GM19043 (cell line): ENCODE data around the gene FLNA.
A peak's percentile ranks its signal among the peaks of the same experiment; 100 is the strongest.
"Not testable (repeated sequence)": the region's sequence is repeated elsewhere in the genome, so short reads cannot be mapped to it uniquely, and the experiment has no call there.

ENCODE experiments used
- ATAC-seq: cut with Tn5 transposase; IDR thresholded peaks from one replicate; pipeline ENCODE4 v1.9.1; 2021; ENCODE audit warnings: low read depth; ENCODE audit not compliant: unreplicated experiment

FLNA gene

GRCh38 chrX:154343620-154344019 lies 30.8 kb downstream of the FLNA start:
- ATAC-seq, result not testable (repeated sequence)

- ATAC-seq, result not testable (repeated sequence)
These were observed 31.4 kb downstream of the FLNA start for GRCh38 chrX:154343063-154343462.

GRCh38 chrX:154341399-154342298 lies 32.8 kb downstream of the FLNA start:
- peak; percentile 74 for ATAC-seq

DNA sequence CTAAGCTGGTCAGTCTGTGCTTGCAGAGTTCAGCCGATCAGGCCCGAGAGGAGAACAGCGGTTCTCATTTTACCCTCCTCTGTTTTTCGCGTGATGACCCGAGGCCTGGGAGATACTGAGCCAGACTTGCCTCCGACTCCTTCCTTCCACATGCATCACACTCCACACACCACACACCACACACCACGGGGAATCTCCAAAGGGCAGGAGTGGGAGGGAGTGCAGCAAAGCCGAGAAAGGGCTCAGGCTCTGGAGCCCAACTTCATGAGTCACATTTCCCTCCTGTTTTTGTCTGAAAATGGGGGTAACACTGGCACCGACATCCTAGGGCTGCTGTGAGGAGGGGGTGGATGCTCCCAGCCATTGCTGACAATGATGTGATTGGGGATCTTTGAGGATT lies 39.9 kb downstream of the FLNA start:
- no peak for ATAC-seq

DNA sequence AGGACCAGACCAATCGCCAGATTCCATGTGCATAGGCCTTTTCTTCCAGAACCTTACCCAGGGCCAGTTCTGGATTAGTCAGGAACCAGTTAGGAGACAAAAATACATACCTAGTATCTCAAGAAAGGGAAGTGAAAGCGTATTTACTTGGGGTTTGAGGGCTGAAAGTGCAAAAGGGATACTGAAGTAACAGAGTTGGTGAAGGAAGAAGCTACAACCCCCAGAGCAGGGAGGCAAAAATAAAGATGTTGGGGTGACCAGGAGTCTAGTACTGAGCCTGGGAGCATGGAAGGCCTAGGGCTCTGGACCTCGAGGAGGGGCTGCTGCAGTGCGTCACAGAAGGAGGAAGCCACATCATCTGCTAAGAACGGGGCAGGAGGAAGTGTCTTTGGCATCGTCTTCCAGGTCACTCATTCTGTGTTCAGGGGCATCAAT lies 40.6 kb downstream of the FLNA start:
- ATAC-seq, result peak; percentile 71

DNA sequence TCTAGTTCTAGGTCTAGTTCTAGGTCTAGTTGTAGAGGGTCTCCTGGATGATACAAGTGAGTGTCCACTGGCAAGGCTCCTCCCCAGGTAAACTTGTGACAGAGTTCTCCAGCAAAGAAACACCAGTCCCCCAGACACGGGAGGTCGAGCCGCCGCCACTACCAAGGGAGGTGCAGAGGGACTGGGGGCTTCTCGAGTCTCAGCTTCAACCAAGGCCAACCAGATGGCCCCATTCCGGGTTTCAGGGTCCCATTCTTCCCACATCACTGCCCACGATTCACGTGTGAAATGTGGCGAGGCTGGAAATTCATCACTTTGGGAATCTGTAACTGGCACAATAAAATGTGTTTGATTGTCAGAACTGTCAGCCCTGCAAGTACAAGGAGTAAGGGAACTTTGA lies 41.3 kb downstream of the FLNA start:
- ATAC-seq, result no peak

DNA sequence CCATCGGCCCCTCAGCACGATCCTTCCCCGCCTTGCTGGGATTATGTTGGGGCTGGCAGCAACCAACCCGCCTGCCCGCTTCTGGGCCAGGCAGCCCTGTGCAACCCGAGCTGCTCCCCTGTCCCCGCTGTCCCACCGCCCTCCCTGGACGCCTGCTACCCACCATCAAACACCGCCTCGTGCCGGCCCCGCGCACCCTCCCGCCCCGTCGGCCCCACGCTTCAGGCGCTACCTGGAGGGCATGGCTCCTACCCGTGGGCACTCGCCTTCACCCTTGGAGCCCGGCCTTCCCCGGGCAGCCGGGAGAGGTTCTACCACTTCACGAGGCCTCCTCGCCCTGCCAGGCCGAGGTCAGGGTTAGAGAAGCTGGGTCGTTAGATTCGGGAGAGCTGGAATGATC lies 41.9 kb downstream of the FLNA start:
- no peak for ATAC-seq

DNA sequence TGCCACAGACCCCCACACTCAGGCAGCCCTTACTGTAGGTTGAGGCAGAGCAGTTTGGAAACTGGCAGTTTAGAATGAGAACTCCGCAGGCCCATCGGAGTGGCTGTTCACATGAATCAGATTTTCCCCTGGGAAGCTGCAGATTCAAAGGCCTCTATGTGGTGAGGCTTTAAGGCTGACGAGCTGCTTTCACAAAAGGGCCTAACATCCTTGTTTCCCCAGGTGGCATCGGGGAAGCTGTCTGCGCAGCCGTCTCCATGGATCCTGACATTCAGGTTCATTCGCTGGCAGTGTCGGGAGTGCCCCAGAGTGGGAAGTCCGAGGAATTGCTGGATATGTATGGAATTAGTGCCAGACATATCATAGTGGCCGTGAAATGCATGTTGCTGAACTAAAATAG lies 45.1 kb downstream of the FLNA start:
- ATAC-seq, result no peak

- ATAC-seq, result no peak
These were observed 45.8 kb downstream of the FLNA start for GRCh38 chrX:154328646-154329045.

- ATAC-seq, result no peak
These were observed 47.2 kb downstream of the FLNA start for GRCh38 chrX:154327038-154327820.

GRCh38 chrX:154325541-154325940 lies 48.9 kb downstream of the FLNA start:
- ATAC-seq, result no peak

DNA sequence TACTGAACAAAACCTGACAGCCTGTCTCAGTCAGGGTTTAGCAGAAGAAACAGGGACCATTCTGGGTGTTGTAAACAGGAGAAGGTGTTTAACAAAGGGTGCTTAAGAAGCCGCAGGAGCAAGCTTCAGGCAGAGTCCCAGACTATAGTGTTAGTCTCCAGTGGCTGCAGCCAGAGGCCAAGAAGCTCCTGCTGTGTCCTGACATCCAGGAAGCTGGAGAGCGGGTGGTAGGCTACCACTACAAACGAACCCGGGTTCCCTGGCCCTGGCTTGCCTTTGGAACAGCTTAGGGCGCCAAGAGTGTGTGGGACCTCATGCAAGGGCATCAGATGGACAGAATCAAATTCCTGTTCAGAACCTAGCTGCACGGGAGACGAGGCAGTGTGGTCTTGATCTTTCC lies 50.9 kb downstream of the FLNA start:
- no peak for ATAC-seq

DNA sequence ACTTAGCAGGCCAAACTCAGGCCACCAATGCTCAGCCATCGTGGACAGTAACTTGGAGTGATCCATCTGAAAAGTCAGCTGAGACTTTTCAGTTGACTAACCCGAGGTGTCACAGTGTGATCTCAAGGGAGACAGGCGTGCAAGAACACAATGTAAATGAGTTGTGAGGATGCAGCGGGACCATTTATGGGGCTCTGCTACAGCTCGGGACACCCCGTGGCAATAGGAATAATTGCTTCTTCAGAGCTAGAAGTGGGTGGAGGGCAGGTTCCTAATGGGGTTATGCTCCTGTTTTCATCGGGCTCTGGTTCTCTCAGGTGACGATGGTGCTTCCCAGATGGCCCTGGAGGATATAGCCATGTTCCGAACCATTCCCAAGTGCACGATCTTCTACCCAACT lies 51.5 kb downstream of the FLNA start:
- ATAC-seq, result no peak

DNA sequence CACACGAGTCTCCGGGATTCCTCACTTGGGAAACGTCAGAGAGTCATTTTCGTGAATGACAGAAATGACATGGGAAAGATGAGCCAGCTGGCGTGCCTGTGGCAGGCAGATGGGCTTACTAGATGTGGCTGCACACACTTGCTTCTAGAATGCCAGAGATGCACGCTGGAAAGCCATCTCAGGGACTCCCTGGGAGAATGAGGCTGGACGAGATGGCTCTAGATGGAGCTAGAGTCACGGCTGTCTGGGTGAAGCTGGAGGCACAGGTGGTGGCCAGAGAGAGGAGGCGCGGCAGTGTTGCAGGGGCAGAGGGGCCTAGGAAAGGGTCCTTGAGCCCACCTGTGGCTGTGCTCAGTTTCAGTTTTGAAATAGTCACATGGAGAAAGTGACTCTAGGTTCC lies 52.8 kb downstream of the FLNA start:
- ATAC-seq, result no peak

GRCh38 chrX:154321152-154321551 lies 53.3 kb downstream of the FLNA start:
- ATAC-seq, result no peak

DNA sequence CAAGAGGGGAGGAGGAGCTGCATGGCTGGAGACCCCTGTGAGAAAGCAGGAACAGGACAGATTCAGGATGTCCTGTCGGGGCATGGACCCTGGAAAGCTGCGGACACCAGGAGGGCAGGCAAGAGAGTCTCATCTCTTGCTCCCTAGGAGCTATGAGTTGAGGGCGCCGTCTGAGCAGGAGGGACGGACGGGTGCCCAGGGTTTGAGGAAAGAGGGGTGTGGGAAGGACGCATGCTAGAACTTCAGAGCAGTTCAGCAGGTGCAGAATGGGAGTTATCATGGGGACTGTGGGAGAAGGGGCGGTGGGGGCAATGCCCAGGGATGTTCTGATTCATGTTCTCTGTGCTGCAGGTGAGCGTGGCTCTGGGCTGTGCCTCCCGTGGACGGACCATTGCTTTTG lies 54.0 kb downstream of the FLNA start:
- ATAC-seq, result no peak

GRCh38 chrX:154317391-154317995 lies 56.9 kb downstream of the FLNA start:
- ATAC-seq, result no peak

GRCh38 chrX:154315416-154315815 lies 59.0 kb downstream of the FLNA start:
- no peak for ATAC-seq

GRCh38 chrX:154313147-154313546 lies 61.3 kb downstream of the FLNA start:
- no peak for ATAC-seq

DNA sequence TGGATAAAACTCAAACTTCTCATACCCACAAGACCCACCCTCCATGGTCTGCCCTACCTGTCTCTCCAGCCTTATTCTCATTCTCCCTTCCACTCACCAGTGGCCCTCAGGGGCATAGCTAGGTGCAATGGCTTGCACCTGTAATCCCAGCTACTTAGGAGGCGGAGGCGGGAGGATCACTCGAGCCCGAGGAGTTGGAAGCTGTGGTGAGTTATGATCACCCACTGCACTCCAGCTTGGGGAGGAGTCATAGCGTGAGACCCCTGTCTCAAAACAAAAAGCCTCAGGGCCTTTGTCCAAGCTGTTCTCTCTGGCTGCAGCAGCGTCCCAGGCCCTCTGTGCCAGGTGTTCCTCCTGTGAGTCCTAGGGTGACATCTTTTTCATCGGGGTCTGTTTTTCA lies 62.3 kb downstream of the FLNA start:
- ATAC-seq, result no peak
